Activated naive CD4-positive, alpha-beta T cell treated with anti-CD3 and anti-CD28 coated beads, Interleukin-2, amount 50 U/mL, for 16 hours (primary cell): Measurements from ENCODE around the gene EXOC4.
"Not testable (repeated sequence)": the region's sequence is repeated elsewhere in the genome, so short reads cannot be mapped to it uniquely, and the experiment has no call there.

ENCODE experiments used
- DNase-seq: peaks from one replicate; pipeline ENCODE4 v3.0.0-alpha.2; 2020

Gene EXOC4

DNA sequence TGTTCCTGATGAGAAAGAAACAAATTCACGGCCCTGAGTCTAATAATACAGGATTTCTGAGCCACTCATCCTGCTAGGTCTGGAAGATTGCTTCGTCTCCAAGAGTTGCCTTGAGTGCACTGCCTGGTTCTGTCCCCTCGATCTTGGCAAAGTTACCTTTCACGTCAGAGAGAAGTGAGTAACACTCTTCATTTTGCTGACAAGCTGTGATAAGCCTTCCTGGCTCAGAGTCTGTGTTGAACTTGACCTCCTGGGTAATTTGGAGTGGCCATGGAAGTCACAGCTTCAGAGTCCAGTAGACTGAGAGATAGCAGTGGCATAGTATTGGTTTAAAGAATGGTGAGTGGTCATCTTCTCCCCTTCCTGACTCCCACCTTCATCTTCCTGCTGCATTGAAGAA lies 809.6 kb downstream of the EXOC4 start:
- DNase-seq: no peak

GRCh38 chr7:134065415-134065814 lies 812.5 kb downstream of the EXOC4 start:
- DNase-seq: no peak

GRCh38 chr7:134067164-134067563 lies 814.3 kb downstream of the EXOC4 start:
- no peak for DNase-seq

DNA sequence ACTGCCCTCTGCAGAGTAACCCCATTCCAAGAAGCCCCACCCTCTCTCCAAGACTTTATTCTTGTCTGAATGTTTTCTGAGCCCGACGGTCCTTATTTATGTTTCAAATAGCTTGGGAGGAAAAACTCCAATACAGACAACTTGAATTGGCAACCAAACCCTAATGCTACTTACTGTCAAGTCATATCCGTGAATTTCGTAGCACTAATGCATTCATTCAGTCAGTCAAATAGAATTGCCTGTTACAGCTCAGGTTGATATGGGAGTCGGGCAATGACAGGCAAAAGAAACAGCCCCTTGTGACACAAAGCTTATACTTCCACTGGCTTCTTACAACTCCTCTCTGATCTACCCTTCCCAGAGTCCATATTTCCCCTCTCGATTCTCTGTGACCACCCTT lies 815.8 kb downstream of the EXOC4 start:
- no peak for DNase-seq

- DNase-seq: no peak
Measured at GRCh38 chr7:134069187-134069586, 816.3 kb downstream of the EXOC4 start.

GRCh38 chr7:134070673-134071072 lies 817.8 kb downstream of the EXOC4 start:
- DNase-seq: no peak

GRCh38 chr7:134071355-134072331 lies 818.8 kb downstream of the EXOC4 start:
- DNase-seq: no peak

DNA sequence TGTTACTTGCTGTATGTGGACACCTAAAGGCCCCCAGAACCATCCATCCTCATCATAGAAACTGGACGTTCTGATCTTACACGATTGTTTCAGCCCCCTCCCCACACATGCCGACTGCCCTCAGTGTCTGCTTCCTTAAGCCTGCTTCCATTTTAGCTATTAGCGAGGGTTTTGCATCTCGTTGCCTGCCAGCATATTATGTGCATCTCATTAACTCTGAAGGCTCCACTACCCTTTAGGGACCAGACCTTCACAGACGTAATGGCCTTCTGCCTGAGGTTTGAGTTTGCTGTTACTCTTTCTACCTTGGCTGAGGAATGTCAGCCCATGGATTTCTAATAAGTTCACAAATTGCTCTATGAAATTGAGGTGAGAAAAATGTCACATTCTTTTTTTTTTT lies 820.4 kb downstream of the EXOC4 start:
- no peak for DNase-seq

- DNase-seq: no peak
Measured at GRCh38 chr7:134075799-134076198, 822.9 kb downstream of the EXOC4 start.

GRCh38 chr7:134077560-134077959 lies 824.7 kb downstream of the EXOC4 start:
- not testable (repeated sequence) for DNase-seq

DNA sequence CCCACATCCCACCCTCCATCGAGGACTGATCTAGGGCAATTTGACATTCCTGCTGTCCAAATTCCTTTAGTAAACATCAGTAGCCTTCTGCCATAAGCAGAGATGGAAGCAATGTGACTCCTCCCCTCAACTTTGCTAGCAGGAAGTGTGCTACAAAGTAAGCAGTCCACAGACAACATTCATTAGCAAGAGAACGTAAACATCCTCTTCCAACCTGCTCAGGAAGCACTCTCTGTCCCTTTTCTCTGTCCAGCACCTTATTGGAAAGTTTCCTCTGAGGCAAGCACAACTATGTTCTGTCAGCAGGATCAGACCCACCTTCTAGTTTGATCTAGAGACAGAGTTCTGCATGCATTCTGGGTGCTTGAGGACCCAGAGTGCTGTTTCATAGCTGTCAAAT lies 826.1 kb downstream of the EXOC4 start:
- DNase-seq: no peak

- no peak for DNase-seq
Measured at GRCh38 chr7:134081695-134082094, 828.8 kb downstream of the EXOC4 start.

DNA sequence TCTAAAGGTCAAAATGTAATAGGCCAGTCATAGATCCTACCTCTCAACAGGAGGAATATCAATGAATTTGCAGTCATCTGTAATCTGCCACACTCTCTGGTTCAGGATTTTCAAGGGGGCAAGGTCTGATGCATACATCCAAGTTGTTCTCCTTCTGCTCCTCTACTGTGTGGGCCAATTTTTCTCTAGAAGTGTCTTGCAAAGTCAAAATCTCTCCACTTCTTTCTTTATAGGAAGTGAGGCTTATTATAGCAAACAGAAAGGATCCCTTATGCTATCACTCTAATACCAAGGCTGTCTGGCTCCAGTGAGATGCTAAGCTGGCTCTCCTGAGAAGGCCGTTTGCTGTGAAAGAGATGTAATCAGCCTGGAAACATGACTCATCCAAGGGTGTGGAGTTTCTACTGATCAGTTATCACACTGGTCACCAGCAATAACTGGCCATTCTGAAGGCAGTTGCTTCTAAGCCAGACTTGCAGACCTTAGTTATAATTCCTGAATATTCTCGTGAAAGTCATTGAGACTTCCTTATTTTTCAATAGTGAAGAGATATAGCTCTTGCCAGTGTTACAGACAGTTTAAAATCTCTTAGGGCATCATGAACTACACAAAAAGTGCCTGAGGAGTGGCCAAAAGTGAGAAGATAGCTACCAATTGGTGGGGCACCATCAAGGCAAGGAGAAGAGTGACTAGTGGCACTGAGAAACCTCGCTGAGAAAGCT lies 831.0 kb downstream of the EXOC4 start:
- no peak for DNase-seq

GRCh38 chr7:134084488-134085144 lies 831.7 kb downstream of the EXOC4 start:
- no peak for DNase-seq

GRCh38 chr7:134085311-134085710 lies 832.4 kb downstream of the EXOC4 start:
- no peak for DNase-seq

GRCh38 chr7:134086998-134087735 lies 834.3 kb downstream of the EXOC4 start:
- DNase-seq: no peak

GRCh38 chr7:134088199-134088598 lies 835.3 kb downstream of the EXOC4 start:
- no peak for DNase-seq

- DNase-seq: no peak
Measured at GRCh38 chr7:134089446-134089845, 836.6 kb downstream of the EXOC4 start.

DNA sequence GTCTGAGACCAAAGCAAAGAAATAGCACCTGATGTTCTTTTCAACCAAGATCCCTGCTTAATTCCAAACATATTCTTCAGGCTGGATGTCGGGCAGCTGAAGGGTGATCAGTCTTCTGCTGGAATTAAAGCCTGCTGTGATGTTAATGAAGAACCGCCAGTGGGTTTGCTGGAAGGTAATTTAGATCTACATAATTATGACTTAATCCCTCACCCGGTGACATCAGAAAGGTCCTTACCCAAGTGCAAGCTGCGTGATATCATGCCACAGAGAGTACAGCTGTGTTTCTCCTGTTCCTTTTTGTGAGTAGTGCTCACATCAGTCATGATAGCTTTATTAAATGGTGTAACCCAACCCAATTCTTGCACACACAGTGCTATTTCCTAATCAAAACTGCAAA lies 845.2 kb downstream of the EXOC4 start:
- DNase-seq: no peak

DNA sequence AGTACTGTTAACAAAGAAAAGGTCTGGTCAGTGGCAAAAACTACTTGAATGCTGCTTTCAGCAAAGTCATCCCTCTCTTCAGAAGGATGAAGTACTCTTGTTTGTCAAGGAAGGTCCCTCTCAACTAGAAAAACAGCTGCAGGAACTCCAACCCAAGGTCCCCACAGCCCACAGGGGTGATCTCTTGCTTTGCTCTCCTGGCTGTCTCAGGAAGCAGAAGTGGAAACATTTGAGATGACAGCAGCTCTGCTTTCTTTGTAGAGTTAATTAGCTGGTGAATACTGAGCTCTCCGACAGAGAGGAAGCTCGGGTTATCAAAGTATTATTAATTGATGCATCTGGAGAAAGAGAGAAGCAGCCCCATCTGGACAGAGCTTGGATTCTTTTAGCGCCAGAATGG lies 848.8 kb downstream of the EXOC4 start:
- no peak for DNase-seq

DNA sequence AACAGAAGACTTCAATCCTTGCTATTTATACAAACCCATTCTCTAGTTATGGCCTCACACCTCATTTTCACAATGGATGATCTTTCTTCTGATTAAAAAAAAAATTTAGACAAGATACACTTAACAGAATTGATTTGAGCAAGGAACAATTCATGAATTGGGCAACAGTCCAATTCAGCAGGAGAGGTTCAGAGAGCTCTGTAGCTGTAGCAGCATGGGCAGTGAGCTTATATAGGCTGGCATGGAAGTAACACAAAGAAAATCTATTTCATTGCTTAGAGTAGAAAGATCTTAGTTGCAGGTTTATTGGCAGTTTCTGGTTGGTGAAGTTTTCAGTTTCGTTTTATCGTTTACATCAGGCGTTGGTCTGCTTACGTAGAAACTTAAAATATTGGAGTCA lies 851.3 kb downstream of the EXOC4 start:
- no peak for DNase-seq

DNA sequence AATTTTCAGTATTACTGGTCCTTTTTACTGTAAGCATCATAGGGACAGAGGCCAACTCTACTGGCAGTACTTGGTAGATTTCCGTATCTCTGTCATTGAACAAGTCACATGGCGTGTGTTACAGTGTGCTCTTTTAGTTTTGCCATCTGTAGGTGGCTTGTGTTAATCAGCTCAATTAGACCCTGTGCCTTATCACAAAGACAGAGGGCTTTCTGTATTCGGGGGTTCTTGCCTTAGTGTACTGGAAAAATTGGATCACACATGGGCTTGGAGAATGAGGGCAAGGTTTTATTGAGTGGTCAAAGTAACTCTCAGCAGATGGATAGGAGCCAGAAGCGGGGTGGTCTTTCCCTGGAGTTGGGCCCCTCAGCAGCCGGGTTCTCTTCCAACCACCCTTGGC lies 853.0 kb downstream of the EXOC4 start:
- no peak for DNase-seq

- DNase-seq: no peak
Measured at GRCh38 chr7:134108802-134109201, 855.9 kb downstream of the EXOC4 start.
